Measurements from ENCODE around the gene LAMA4.

GRCh38 chr6:112203577-112204349 is 50.6 kb downstream of the LAMA4 start:
- TF ChIP-seq CTCF (conservative IDR thresholded peaks at IDR 0.05; ENCODE audit: low read depth, low read length): no peak
- no peak for TF ChIP-seq EZH2 (IDR thresholded peaks at IDR 0.05; ENCODE audit: low read length, unreplicated experiment)
